Endodermal cell (in vitro differentiated cells): Measurements from ENCODE around the gene REEP6. TPM values are rescaled to one million over a fixed set of nuclear protein-coding genes. Genes with fewer than 3 reads are reported as not detected.

Experiments used
- DNase-seq: peaks from one replicate; pipeline ENCODE4 v3.0.0-alpha.2; 2017
- H3K27ac ChIP-seq: 2 replicates; pipeline ENCODE4 v1.5.1; 2013; ENCODE audit warnings: mild to moderate bottlenecking, low read depth, low read length, moderate library complexity
- H3K27me3 ChIP-seq: 2 replicates; pipeline ENCODE4 v1.6.1; 2013; ENCODE audit warnings: mild to moderate bottlenecking, low read length, moderate library complexity; ENCODE audit not compliant: insufficient read depth, control insufficient read depth, poor library complexity, severe bottlenecking
- H3K36me3 ChIP-seq: 2 replicates; pipeline ENCODE4 v1.7.0; 2013; ENCODE audit warnings: mild to moderate bottlenecking, low read length, moderate library complexity; ENCODE audit not compliant: control insufficient read depth, insufficient read depth
- H3K4me1 ChIP-seq: one replicate; pipeline ENCODE4 v1.7.0; 2013; ENCODE audit warnings: low read length; ENCODE audit not compliant: control insufficient read depth, insufficient read depth
- H3K4me3 ChIP-seq: 2 replicates; pipeline ENCODE4 v1.5.1; 2013; ENCODE audit warnings: mild to moderate bottlenecking, low read length, moderate library complexity
- H3K9ac ChIP-seq: 2 replicates; pipeline ENCODE4 v1.6.1; 2013; ENCODE audit warnings: mild to moderate bottlenecking, low read length, moderate library complexity; ENCODE audit not compliant: poor library complexity, severe bottlenecking; ENCODE audit errors: extremely low read depth
- H3K9me3 ChIP-seq: 2 replicates; pipeline ENCODE4 v1.6.1; 2013; ENCODE audit warnings: mild to moderate bottlenecking, low read length, moderate library complexity; ENCODE audit not compliant: control insufficient read depth
- H3K27ac Mint-ChIP-seq: 2 replicates; pipeline ENCODE4 v1.8.0; 2020; ENCODE audit warnings: mixed read lengths
- H3K27me3 Mint-ChIP-seq: 2 replicates; pipeline ENCODE4 v1.8.0; 2021; ENCODE audit warnings: mild to moderate bottlenecking, mixed read lengths; ENCODE audit not compliant: insufficient read depth
- H3K36me3 Mint-ChIP-seq: 2 replicates; pipeline ENCODE4 v1.8.0; 2020; ENCODE audit warnings: low read depth, mixed read lengths
- H3K4me1 Mint-ChIP-seq: 2 replicates; pipeline ENCODE4 v1.8.0; 2020; ENCODE audit warnings: mixed read lengths
- H3K4me3 Mint-ChIP-seq: 2 replicates; pipeline ENCODE4 v1.8.0; 2020; ENCODE audit warnings: mild to moderate bottlenecking, moderate library complexity, mixed read lengths
- H3K9me3 Mint-ChIP-seq: 2 replicates; pipeline ENCODE4 v1.8.0; 2020; ENCODE audit warnings: mild to moderate bottlenecking, mixed read lengths
- CTCF ChIP-seq: fragments of 200-600 bp; sonication (generic); conservative IDR thresholded peaks from 2 replicates; pipeline ENCODE4 v1.5.0; 2021; ENCODE audit warnings: antibody characterized with exemption, mild to moderate bottlenecking
- WGBS, 2 experiments: methylation state at CpG; one replicate each; pipeline versions ENCODE4 v1.1.5 to v1.1.7; 2013; ENCODE audit warnings: missing lambda C conversion rate in 2 of 2, mixed read lengths in 1 of 2; ENCODE audit not compliant: insufficient coverage in 1 of 2, insufficient read length in 1 of 2; 5-methylcytosine and 5-hydroxymethylcytosine counted together
- total RNA-seq, 2 donors: library from RNA; stranded (reverse); fragmentation: NEBNext Ultra II Directional in 1 of 2; extraction: Animal tissue kit (Norgen Biotek cat#: 25700) in 1 of 2; gene quantifications; 2 replicates in 1 of 2; 3 replicates in 1 of 2; pipeline ENCODE4 v1.2.1, GENCODE V29; 2021

The REEP6 gene
- total RNA-seq, 2 donors from 2014 or later, result 24.7 to 49.4 TPM

- no peak overlapping the region for H3K4me3 Mint-ChIP-seq
- H3K4me3 ChIP-seq, result no peak overlapping the region
- H3K4me1 ChIP-seq, result no peaks in the 10 kb centered on the region
- DNase-seq, result no peak
- no peak for TF ChIP-seq CTCF
- no peak overlapping the region for H3K27ac ChIP-seq
- no peaks in the 10 kb centered on the region for H3K4me1 Mint-ChIP-seq
- H3K36me3 Mint-ChIP-seq, result no peaks in the 10 kb centered on the region
- H3K27me3 Mint-ChIP-seq, result peaks cover 20% of the 10 kb centered on the region
- H3K9me3 Mint-ChIP-seq, result no peaks in the 10 kb centered on the region
- H3K27me3 ChIP-seq, result peaks cover 2% of the 10 kb centered on the region
- no peaks in the 10 kb centered on the region for H3K9me3 ChIP-seq
- WGBS, 2 experiments, result 86 to 90% methylated on average over 11 of the region's 11 CpGs
- H3K9ac ChIP-seq, result no peak overlapping the region
- no peaks in the 10 kb centered on the region for H3K36me3 ChIP-seq
- H3K27ac Mint-ChIP-seq, result no peak overlapping the region
Measured at GRCh38 chr19:1531587-1531986, 40.6 kb downstream of the REEP6 start.

- Mint-ChIP-seq H3K9me3 (no peaks in the 10 kb centered on the region), H3K4me1 (no peaks in the 10 kb centered on the region), H3K27me3 (peaks cover 18% of the 10 kb centered on the region), H3K4me3 (no peak overlapping the region), H3K36me3 (no peaks in the 10 kb centered on the region), H3K27ac (no peak overlapping the region)
- Histone ChIP-seq H3K4me1 (no peaks in the 10 kb centered on the region), H3K9me3 (no peaks in the 10 kb centered on the region), H3K9ac (no peak overlapping the region), H3K4me3 (no peak overlapping the region), H3K27ac (no peak overlapping the region), H3K36me3 (no peaks in the 10 kb centered on the region), H3K27me3 (no peaks in the 10 kb centered on the region)
- DNase-seq, result no peak
- 92% methylated on average over 6 to 9 of the region's 9 CpGs for WGBS, 2 experiments
- TF ChIP-seq CTCF, result no peak
Measured at GRCh38 chr19:1532003-1532402, 41.0 kb downstream of the REEP6 start.

GRCh38 chr19:1533510-1534150 lies 42.6 kb downstream of the REEP6 start:
- Histone ChIP-seq H3K4me3 (no peak overlapping the region), H3K4me1 (no peaks in the 10 kb centered on the region), H3K9me3 (no peaks in the 10 kb centered on the region), H3K27ac (no peak overlapping the region), H3K36me3 (no peaks in the 10 kb centered on the region), H3K9ac (no peak overlapping the region), H3K27me3 (no peaks in the 10 kb centered on the region)
- WGBS, 2 experiments, result 85 to 90% methylated on average over 15 to 21 of the region's 23 CpGs
- DNase-seq, result no peak
- no peak for TF ChIP-seq CTCF
- Mint-ChIP-seq H3K27ac (no peak overlapping the region), H3K27me3 (peaks cover 17% of the 10 kb centered on the region), H3K4me3 (no peak overlapping the region), H3K36me3 (no peaks in the 10 kb centered on the region), H3K9me3 (no peaks in the 10 kb centered on the region), H3K4me1 (no peaks in the 10 kb centered on the region)
